Nephron (organoid): ENCODE results near the gene ZSCAN5C.
A peak's percentile ranks its signal among the peaks of the same experiment; 100 is the strongest.

Experiments
- H3K27ac Mint-ChIP-seq, 3 experiments: 2 replicates each; pipeline ENCODE4 v1.8.0; 2020; ENCODE audit warnings: mixed read lengths in 3 of 3, mild to moderate bottlenecking in 2 of 3, moderate library complexity in 1 of 3
- H3K27me3 Mint-ChIP-seq: 2 replicates; pipeline ENCODE4 v1.8.0; 2021; ENCODE audit warnings: low read depth, mild to moderate bottlenecking, moderate library complexity, mixed read lengths
- H3K36me3 Mint-ChIP-seq: 2 replicates; pipeline ENCODE4 v1.8.0; 2020; ENCODE audit warnings: low read depth, mixed read lengths
- H3K4me1 Mint-ChIP-seq: 2 replicates; pipeline ENCODE4 v1.8.0; 2020; ENCODE audit warnings: mixed read lengths
- H3K4me3 Mint-ChIP-seq, 3 experiments: 2 replicates each; pipeline ENCODE4 v1.8.0; 2020; ENCODE audit warnings: mild to moderate bottlenecking in 3 of 3, mixed read lengths in 3 of 3, moderate library complexity in 2 of 3
- H3K9me3 Mint-ChIP-seq: 2 replicates; pipeline ENCODE4 v1.8.0; 2020; ENCODE audit warnings: mixed read lengths
- TF ChIP-seq, protein P1 (sequence below), 3 experiments: fragments of 200-600 bp; sonication (generic); IDR thresholded peaks; one replicate each; pipeline ENCODE4 v1.5.0; 2021; ENCODE audit warnings: antibody characterized with exemption in 3 of 3; ENCODE audit not compliant: unreplicated experiment in 3 of 3

The ZSCAN5C gene

GRCh38 chr19:56201973-56202372 is at the start of gene ZSCAN5C:
Gene ZSCAN5C, plus strand, starts transcription at chr19:56202273. Its CDS starts 3,641 bp downstream, at chr19:56205914.
- H3K27me3 Mint-ChIP-seq, result no peaks in the 10 kb centered on the region
- TF ChIP-seq, protein P1, sequence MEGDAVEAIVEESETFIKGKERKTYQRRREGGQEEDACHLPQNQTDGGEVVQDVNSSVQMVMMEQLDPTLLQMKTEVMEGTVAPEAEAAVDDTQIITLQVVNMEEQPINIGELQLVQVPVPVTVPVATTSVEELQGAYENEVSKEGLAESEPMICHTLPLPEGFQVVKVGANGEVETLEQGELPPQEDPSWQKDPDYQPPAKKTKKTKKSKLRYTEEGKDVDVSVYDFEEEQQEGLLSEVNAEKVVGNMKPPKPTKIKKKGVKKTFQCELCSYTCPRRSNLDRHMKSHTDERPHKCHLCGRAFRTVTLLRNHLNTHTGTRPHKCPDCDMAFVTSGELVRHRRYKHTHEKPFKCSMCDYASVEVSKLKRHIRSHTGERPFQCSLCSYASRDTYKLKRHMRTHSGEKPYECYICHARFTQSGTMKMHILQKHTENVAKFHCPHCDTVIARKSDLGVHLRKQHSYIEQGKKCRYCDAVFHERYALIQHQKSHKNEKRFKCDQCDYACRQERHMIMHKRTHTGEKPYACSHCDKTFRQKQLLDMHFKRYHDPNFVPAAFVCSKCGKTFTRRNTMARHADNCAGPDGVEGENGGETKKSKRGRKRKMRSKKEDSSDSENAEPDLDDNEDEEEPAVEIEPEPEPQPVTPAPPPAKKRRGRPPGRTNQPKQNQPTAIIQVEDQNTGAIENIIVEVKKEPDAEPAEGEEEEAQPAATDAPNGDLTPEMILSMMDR (IDR thresholded peaks at IDR 0.05; ENCODE audit: unreplicated experiment in 3 of 3), result no peak
- H3K36me3 Mint-ChIP-seq, result no peaks in the 10 kb centered on the region
- H3K27ac Mint-ChIP-seq, result no peak within 1 kb of the TSS
- peaks cover under 1% of the 10 kb centered on the region for H3K9me3 Mint-ChIP-seq
- H3K4me1 Mint-ChIP-seq, result no peaks in the 10 kb centered on the region
- H3K4me3 Mint-ChIP-seq, result no peak within 1 kb of the TSS

- Mint-ChIP-seq H3K4me1 (peaks cover 27% of the 10 kb centered on the region), H3K4me3 (no peak overlapping the region), H3K36me3 (peaks cover 60% of the 10 kb centered on the region), H3K27me3 (no peaks in the 10 kb centered on the region), H3K27ac (peak overlapping the region in 2 of 3 experiments; percentile 43), H3K9me3 (no peaks in the 10 kb centered on the region)
- TF ChIP-seq, protein P1 (IDR thresholded peaks at IDR 0.05; ENCODE audit: unreplicated experiment in 3 of 3), result no peak
Measured at GRCh38 chr19:56152644-56153043, 49.4 kb upstream of the ZSCAN5C start.

DNA sequence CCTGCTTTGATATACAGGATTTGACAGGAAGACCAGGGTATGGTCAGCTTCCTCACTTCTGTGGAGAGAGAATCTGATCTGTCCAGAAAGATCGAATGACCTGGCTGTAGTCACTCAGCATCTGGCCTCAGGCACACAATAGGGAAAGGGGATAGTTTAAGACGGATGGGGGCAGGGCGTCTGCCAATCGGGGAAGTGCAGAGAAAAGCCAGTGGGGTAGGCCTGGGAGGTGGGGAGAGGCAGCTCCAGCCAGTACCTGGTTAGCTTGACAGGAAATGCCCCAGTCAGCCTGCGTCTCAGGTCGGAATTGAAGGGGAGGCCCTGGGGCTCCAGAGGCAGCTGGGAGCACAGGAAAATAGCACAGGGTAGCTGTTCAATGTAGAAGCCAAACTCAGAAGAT is 48.6 kb upstream of the ZSCAN5C start:
- TF ChIP-seq, protein P1 (IDR thresholded peaks at IDR 0.05; ENCODE audit: unreplicated experiment in 3 of 3), result no peak
- Mint-ChIP-seq H3K4me3 (no peak overlapping the region), H3K4me1 (peaks cover 25% of the 10 kb centered on the region), H3K9me3 (no peaks in the 10 kb centered on the region), H3K27ac (peak overlapping the region; percentile 4 to 43 (median 15)), H3K27me3 (no peaks in the 10 kb centered on the region), H3K36me3 (peaks cover 57% of the 10 kb centered on the region)

GRCh38 chr19:56155124-56155687 is 46.9 kb upstream of the ZSCAN5C start:
- peaks cover 53% of the 10 kb centered on the region for H3K36me3 Mint-ChIP-seq
- no peak overlapping the region for H3K4me3 Mint-ChIP-seq
- H3K27ac Mint-ChIP-seq, result no peak overlapping the region
- H3K27me3 Mint-ChIP-seq, result no peaks in the 10 kb centered on the region
- H3K4me1 Mint-ChIP-seq, result peaks cover 21% of the 10 kb centered on the region
- TF ChIP-seq, protein P1 (IDR thresholded peaks at IDR 0.05; ENCODE audit: unreplicated experiment in 3 of 3), result peak in 1 of 3 experiments; percentile 16
- H3K9me3 Mint-ChIP-seq, result no peaks in the 10 kb centered on the region

- H3K36me3 Mint-ChIP-seq, result peaks cover 46% of the 10 kb centered on the region
- no peak overlapping the region for H3K27ac Mint-ChIP-seq
- no peak overlapping the region for H3K4me3 Mint-ChIP-seq
- no peaks in the 10 kb centered on the region for H3K9me3 Mint-ChIP-seq
- TF ChIP-seq, protein P1 (IDR thresholded peaks at IDR 0.05; ENCODE audit: unreplicated experiment in 3 of 3), result no peak
- peaks cover 18% of the 10 kb centered on the region for H3K4me1 Mint-ChIP-seq
- no peaks in the 10 kb centered on the region for H3K27me3 Mint-ChIP-seq
Measured at GRCh38 chr19:56156768-56157167, 45.3 kb upstream of the ZSCAN5C start.

- no peak overlapping the region for H3K4me3 Mint-ChIP-seq
- no peak overlapping the region for H3K27ac Mint-ChIP-seq
- H3K9me3 Mint-ChIP-seq, result no peaks in the 10 kb centered on the region
- peaks cover 38% of the 10 kb centered on the region for H3K36me3 Mint-ChIP-seq
- H3K4me1 Mint-ChIP-seq, result peaks cover 8% of the 10 kb centered on the region
- H3K27me3 Mint-ChIP-seq, result no peaks in the 10 kb centered on the region
- TF ChIP-seq, protein P1 (IDR thresholded peaks at IDR 0.05; ENCODE audit: unreplicated experiment in 3 of 3), result no peak
Measured at GRCh38 chr19:56158170-56158757, 43.8 kb upstream of the ZSCAN5C start.
